IPS DF 19.7 (cell line): ENCODE measurements around the gene STXBP5.

Source experiments
- DNase-seq: peaks from one replicate; pipeline ENCODE4 v3.0.0-alpha.2; 2013; ENCODE audit warnings: low read depth, low spot score

The STXBP5 gene

GRCh38 chr6:147434516-147434915, 230.3 kb downstream of the STXBP5 start:
- DNase-seq: no peak

GRCh38 chr6:147437615-147438014, 233.4 kb downstream of the STXBP5 start:
- no peak for DNase-seq

- DNase-seq: peak; percentile 84
Observed at GRCh38 chr6:147438758-147439528, 234.7 kb downstream of the STXBP5 start.
